HUDEP-2 (cell line): ENCODE measurements around the gene CELF2.

Experiments used
- DNase-seq, 76 experiments: peaks; one replicate each; lab custom pipeline; 2025; ENCODE audit not compliant: unreplicated experiment in 76 of 76; lab: John Stamatoyannopoulos, UW

CELF2 gene

DNA sequence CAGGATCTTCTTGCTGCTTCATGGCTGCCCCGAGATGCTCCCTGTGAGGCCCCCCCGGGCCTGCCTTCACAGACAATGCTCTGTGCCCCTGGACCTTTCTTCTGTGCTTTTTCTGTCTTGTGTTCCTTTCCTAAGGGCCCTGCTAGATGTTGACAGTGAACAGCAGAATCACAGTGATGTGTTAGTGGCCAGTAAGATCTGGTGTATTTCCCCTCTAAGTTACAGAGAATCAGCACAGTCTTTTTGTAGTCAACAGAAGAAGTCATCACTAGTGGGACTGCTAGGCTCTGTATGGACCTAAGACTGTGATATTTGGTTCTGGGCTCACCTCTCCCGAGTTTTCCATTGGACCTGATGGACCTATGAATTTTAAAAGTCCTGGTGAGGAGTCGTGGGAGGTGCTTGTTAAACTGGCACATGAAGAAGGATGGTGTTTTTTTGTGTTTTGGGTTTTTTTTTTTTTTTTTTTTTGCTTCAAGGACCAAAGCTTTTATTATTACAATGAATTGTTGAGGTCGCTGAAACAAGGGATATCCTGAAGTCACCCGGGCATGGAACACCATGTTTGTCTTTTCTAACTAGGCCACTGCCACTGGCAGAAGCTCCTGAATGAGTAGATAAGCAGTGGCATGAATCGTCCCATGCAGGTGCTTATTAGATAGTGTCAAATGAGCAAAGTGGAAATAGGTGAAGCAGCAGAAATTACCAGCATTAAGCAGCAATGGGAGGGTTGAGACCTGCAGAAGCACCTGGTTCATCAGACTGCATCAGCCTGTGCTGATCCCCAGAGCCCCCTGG is 194.8 kb downstream of the CELF2 start:
- no peak for DNase-seq

DNA sequence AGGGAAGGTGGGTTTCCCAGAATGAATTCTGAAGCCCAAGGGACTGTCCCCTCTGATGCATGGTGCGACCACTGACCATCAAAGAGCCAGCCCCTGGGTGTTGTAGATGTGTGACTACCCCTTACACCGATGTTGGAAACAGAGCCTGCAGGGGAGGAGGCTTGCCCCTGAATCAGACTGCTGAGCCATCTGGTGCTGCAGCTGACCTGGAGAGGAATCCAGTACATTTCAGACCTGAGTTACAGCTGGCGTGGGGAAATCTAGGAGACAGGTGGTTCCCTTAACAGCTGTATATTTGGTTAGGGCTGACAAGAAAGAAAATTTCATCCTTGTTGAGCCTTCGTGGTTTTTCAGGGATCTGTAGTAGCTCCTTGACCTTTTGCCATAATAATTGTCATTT is 195.5 kb downstream of the CELF2 start:
- DNase-seq = no peak

DNA sequence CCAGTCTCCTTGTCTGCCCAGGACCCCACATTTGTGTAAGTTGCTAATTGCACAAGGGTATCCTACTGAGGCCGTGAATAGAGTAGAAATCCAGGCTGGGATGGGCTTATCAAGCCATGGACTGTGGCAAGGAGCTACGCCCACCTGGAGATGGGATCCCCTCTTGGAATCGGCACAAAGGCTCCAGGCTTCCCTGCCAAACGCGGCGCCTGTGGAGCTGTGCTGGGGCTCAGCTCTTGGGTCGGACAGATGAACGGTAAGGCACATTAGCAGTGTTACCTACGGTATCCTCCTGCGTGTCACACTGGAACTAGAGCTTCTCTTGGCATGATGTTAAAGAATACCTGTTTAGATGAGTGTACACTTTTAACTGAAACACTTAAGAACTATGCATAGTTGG is 196.7 kb downstream of the CELF2 start:
- no peak for DNase-seq

DNA sequence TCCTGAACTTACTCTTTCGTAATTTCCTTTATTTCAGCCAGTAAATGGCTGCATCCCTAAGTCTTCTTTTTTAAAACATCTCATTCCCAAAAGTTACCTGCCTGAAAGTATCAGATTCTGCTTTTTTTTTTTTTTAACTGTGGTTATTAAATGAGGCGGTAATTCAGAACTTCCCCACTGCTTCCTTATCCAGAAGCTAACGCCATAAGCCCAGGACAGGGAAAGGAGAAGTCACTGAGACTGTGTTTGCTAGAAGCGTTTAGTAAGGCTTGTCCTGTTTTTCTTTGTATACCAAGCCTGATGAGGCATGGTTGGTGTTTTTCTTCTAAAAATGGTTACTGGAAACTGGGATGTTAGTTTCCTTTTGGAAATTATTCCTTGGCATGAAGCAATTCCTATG is 197.8 kb downstream of the CELF2 start:
- DNase-seq = no peak

DNA sequence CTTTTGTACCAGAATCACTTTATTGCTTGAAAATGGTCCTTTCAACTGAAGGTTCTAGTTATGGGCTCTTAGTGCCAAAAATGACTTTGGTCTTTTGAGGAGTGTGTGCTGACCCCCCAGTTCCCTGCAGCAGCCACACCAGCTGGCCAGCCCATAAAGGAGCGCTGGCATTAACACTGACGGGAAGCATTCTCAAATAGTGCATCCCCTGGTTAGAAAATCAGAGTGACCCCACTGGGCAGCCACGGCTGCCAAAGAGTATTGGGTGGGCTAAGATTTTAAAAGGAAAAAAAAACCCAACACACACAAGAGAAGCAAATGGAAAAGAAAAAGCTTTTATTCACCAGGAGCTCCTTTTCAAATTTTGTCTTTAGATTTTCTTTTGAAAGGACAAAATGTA is 199.8 kb downstream of the CELF2 start:
- DNase-seq = no peak

DNA sequence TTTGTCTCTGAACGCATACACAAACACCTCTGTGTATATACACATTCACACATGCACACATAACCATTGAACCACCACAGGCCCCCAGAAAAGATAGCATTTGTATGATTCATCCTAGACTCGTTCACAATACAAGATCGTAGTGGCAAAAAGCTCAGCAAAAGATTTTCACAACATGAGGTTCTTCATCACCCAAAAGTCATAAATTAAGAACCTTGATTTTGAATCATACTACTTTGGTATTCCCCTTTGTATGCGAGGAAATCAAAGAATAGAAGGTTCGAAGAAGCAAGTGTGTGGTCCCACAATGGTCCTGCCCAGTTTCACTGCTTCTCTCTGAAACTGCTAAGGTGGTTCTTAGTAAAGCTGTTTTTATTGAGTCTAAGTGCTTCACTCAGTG is 200.7 kb downstream of the CELF2 start:
- DNase-seq = no peak

DNA sequence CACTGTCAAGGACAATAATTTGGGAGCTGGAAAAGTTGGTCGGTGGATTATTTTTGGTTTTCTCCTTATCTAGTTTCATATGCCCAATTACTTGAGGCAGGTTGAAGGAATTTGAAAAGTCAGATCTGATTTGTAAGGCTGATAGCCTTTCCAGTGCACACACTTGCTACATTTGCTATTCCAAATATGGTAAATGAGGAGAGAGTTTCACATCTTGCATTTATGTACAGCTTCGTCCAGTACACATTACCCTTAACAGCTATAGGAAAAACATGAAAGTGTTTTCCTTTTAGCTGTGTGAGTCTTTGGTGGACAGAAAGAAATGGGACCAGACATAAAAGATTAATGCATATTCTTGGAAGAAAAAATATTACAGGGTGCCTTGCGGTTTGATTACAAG is 201.8 kb downstream of the CELF2 start:
- no peak for DNase-seq

DNA sequence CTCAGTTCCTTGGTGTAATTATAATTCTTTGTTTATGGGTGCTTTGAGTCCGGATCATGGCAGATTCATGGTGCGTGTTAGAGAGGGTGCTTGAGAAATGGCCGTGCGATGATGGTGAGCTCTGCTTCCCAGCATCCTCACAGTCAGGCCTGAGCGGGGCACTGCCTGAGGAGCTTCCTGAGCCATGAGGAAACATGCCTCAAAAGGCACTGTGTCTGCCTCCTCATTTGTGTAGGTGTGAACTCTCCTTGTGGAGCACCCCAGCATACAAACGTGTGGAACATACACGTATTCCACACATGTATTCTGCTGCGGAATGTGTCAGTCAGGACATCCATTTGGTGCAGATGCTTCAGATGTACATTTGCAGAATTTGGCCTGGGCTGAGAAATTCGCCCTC is 205.4 kb downstream of the CELF2 start:
- DNase-seq = no peak

DNA sequence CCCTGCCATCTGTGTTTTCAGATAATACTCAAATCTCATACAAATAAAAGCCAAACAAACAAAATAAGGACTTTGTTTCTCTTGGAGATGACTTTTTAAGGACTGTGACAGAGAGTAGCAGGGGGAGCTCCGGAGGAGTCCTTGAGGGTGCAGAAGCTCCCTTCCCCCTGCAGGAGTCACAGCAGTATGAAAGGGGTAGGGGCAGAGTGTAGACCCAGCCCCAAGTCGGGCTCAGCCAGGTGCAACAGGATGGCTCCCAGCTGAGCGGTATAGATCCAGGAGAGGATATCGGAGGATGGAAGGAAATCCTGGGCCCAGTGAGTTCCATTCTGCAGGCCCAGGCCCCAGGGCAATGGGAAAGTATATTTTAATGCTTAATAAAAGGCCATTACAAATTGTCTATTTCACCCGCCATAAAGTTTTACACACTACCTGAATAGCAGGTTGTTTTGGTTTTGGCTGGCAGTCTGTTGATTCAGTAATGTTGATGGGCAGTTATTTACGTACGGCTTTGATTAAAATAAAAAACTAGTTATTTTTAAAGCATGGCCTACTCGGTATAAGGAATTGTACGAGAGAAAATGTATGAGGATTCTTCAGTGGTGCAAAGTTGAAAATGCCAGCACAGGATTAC is 206.0 kb downstream of the CELF2 start:
- no peak for DNase-seq

DNA sequence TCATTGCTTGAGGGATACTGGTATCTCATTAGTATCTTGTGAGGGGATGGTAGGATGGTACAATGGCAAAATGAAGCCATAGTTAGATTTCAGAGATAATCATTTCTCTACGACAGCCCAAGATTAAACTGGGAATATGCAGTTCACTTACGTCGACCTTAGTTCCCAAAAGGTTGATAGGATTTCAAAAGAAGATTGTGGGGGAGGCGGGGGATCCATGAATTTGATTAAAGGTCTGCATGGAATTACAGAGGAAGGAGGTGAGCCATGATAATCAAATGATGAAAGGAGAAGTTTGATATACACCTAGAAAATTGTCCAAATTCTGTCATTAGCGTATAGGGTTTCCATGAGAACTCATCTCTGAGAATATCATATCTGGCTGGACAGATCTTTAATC is 206.6 kb downstream of the CELF2 start:
- no peak for DNase-seq

DNA sequence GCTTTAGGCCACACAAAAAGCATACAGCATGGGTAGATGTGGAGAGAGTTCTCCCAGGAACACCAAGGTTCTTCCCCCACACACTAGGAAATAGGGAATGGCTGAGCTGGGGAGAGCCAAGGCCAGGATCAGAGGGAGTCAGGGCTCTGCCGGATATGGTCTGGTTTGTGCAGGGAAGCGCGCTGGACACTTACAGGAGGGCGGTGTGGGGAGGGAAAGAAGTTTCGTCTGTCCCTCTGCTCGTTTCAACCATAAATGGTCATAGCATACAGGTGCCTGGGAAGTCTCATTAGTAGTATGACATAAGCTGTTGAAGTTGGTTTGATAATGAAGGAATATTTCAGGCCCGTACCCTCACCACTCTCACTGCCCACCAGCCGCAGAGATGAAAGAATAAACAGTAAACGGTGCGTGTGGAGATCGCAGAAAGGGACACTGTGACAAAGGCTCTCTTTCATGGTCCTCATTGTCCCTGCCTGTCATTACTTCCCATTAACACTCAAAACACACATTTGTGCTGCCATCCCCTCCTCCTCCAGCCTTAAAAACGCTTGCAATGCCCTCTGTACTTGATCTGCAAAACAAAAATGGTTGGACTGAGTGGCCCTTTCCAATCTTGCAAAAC is 207.2 kb downstream of the CELF2 start:
- no peak for DNase-seq

DNA sequence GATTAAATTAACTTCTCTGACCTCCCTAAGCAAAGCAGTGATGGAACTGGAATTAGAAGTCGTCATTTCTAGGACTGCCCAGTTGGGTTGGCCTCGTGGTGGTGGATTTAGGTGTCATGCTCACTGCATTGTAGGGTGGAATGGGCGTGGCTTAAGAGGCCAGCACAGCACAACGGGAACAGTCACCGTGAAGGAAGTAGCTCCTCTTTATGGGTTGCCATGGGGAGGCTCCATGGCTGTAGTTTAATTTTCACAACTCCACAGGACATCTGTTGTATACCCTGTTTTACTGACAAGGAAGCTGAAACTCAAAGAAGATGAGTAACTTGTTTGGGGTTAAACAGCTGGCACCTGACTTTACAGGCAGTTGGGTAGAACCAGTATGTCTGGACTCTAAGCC is 208.3 kb downstream of the CELF2 start:
- DNase-seq = peak in 4 of 76 experiments; percentile 3 to 34 (median 11)

DNA sequence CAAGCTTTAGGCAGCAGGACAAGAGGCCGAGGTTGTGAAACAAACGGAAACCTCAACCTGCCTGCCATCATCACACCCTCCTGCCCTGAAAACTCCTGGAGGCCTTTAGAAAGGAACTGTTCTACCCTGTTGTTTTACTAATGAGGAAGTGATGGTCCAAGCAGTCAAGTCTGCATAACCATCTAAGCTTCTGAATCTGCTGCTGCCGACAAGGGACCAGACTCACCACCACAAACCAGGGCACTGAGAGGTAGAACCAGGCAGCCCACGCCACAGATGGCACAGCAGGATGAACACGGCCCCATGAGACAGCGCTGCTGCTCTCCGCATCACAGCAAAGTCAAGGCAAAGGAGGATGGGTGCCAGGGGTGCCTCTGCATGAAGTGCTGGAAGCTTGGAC is 209.4 kb downstream of the CELF2 start:
- no peak for DNase-seq

DNA sequence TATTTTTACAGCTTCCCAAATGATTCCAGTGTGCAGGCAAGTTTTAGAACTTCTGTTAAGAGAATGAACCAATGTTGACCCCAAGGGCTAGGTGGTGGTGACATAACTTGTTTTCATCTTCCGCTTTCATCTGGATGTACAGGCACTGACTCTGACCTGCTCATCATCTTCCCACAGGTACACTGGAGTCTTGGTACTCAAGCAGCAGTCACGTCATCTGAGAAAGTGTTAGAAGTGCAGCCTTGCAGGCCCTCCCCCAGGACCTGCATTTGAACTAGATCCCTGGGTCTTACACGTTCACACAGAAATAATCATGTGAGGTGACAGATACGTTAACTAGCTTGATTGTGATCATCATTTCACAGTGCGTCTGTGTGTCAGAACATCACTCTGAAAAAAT is 212.2 kb downstream of the CELF2 start:
- DNase-seq = no peak

DNA sequence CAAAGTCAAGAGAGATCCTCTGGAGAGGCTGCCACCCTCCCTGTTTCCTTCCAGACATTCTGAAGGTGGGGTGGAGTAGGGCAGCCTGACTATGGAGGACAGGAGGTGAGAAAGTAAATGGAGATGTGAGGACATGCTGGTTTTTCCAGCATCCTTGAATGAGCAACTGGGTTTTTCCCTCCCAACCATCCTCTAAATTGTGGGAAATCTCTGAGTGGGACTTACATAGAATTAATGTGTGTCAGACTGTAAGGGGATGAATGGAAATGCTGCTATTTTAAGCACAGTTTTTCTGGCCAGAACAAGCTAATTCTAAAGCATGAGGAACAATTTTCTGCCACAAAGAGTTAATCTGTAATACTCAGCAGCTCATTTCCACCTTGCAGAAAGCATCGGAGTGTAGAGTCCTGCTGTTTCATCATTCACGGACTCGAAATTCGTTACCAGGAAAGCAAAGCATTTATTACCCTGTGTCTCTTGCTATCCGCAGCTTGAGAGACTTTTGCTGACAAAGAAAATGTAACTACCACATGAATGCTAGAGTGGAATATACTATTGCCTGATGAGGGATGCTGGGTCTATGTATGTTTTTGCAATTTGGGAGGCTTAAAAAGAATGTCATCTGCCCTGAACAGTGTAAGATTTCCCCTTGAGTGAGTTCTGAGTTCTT is 213.0 kb downstream of the CELF2 start:
- DNase-seq = no peak

DNA sequence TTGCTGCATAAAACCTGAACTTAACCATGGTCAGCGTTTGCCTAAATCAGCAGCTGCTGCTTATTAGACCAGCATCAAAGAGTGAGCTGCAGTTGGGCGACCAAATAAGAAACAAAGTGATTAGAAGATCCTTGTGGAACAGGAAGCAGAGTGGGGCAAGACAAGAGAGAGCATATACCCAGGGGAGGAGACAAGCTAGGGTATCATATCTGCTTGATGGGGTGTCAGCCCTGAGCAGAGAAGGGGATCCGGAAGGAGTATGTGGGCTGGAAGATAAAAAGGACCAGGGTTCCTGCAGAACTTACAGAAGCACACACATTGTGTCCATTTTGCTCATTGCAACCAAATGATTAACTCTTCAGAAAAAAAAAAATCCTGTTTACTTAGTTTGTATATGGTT is 213.6 kb downstream of the CELF2 start:
- DNase-seq = no peak

DNA sequence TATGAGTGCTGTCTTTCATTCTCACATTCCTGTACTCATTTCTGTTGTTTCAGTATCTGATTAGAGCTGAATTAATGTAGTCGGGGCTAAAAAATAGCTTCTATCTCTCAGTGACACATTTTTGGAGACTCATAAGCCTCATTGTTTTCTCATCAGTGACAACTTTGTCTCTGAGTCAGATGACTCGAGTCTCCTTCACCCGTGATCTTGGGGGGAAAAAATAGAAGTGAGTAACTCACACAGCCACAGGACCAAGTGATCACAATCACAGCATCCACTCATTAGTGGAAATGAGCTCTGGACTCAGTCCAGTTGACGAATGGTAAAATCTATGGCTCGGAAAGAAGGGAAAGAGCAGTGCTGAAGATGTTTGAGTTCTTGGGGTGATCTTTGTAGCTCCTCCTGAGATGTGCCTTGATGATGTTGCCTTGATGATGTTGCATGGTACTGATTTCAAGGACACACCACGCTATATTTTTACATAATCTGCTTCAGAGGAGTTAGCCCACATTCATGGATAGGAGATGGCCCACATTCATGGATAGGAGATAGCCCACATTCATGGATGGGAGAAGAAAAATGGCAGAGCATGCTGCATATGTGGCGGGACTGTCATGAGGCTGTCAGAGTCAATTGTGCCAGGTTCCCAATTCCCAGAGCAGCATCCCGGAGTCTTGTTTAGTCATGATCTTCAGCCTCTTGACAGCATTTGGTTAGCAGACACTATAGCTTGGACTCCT is 214.7 kb downstream of the CELF2 start:
- DNase-seq = no peak

DNA sequence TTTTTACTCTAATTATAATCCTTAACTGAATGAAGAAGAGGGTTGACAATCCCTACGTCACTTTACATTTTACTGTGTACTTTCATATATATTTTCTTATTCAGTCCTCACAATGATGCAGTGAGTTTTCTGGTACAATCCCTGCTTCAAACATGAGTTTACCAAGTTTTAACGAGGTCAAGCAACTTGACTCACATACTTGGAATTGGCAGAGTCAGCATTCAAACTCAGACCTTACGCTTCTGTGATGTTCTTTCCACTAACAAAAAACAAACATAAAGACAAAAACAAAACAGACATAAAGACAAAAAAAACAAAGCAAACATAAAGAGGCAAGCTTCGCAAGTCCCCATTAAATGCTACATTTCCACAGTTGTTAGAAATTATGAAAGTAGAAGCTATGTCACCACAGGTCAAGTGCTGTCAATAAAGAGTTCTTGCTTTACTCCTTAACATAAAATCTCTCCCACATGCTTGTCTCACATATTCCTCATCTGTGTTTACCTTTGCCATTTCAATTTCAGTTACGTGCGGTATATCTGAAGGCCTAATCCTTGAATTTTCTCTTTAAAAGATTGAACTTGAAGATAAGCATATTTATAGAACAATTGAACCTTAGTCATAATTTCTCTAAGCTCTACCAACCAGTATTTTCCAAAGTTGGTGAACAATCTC is 217.3 kb downstream of the CELF2 start:
- no peak for DNase-seq

DNA sequence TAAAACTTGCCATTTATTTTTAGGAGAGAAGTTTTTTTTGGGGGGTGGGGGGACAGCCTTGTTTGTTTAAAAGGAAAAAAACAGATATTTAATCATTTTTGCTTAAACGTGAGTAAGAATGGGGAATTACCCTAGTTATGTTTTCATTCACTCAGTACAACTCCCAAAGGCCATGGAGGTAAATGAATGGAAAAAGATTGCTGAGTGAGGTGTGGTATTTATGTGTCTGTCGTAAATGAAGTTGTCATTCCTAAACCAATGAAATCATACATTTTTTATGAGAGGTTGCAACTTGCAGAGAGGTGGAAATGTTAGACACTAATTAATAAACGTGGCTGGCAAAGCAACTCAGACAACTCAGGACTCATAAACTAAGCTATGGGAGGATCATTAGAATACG is 218.1 kb downstream of the CELF2 start:
- DNase-seq = no peak

DNA sequence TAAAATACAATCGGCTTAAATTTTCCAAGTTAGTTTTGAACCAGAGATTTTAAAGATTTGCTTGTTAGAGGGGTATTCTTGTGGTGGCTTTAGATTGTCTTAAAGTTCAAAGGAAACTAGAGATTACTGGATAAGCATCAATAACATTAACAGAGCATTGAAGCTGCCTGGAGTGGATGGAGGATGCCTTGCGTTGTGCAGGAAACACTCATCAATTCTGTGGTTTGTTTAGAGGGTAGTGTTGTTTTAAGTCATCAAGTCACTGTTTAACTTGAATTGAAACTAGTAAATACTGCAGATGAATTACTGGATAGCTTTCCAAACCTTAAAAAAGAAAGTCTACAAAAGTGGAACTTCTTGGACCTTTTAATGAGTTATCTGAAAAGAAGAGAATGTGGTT is 218.6 kb downstream of the CELF2 start:
- no peak for DNase-seq
